RPMI8226 (cell line): Measurements from ENCODE around the gene TMEM89.

Source experiments
- DNase-seq: peaks from one replicate; pipeline ENCODE4 v3.0.0-alpha.2; 2015

The TMEM89 gene

GRCh38 chr3:48585411-48585810, 36.2 kb downstream of the TMEM89 start:
- no peak for DNase-seq

GRCh38 chr3:48584836-48585235, 36.7 kb downstream of the TMEM89 start:
- no peak for DNase-seq

- DNase-seq = no peak
Observed at GRCh38 chr3:48581621-48582481, 39.7 kb downstream of the TMEM89 start.

- no peak for DNase-seq
Observed at GRCh38 chr3:48576647-48577046, 44.9 kb downstream of the TMEM89 start.

GRCh38 chr3:48575366-48575765, 46.2 kb downstream of the TMEM89 start:
- DNase-seq = no peak

GRCh38 chr3:48573973-48574585, 47.5 kb downstream of the TMEM89 start:
- no peak for DNase-seq

GRCh38 chr3:48572517-48572916, 49.1 kb downstream of the TMEM89 start:
- no peak for DNase-seq

GRCh38 chr3:48571938-48572337, 49.6 kb downstream of the TMEM89 start:
- no peak for DNase-seq
